ENCODE measurements around the gene RGS16.

GRCh38 chr1:182652933-182653332, 48.7 kb upstream of the RGS16 start:
- TF ChIP-seq, protein P1, sequence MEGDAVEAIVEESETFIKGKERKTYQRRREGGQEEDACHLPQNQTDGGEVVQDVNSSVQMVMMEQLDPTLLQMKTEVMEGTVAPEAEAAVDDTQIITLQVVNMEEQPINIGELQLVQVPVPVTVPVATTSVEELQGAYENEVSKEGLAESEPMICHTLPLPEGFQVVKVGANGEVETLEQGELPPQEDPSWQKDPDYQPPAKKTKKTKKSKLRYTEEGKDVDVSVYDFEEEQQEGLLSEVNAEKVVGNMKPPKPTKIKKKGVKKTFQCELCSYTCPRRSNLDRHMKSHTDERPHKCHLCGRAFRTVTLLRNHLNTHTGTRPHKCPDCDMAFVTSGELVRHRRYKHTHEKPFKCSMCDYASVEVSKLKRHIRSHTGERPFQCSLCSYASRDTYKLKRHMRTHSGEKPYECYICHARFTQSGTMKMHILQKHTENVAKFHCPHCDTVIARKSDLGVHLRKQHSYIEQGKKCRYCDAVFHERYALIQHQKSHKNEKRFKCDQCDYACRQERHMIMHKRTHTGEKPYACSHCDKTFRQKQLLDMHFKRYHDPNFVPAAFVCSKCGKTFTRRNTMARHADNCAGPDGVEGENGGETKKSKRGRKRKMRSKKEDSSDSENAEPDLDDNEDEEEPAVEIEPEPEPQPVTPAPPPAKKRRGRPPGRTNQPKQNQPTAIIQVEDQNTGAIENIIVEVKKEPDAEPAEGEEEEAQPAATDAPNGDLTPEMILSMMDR (IDR thresholded peaks at IDR 0.05): no peak
- TF ChIP-seq POLR2AphosphoS5 (IDR thresholded peaks at IDR 0.05; ENCODE audit: low read depth, low read length) (no peak), PBX3 (IDR thresholded peaks at IDR 0.05) (no peak), ZBTB33 (IDR thresholded peaks at IDR 0.05; ENCODE audit: borderline replicate concordance, low read depth) (no peak), FOXJ3 (CRISPR knock-in tag; IDR thresholded peaks at IDR 0.05) (no peak), GATA2 (CRISPR knock-in tag; IDR thresholded peaks at IDR 0.05) (no peak), IRF3 (IDR thresholded peaks at IDR 0.05; ENCODE audit: low read depth, low read length) (no peak)
